T-helper 22 cell (primary cell): ENCODE data around the gene VAPA.

Experiments
- DNase-seq: peaks from one replicate; pipeline ENCODE4 v3.0.0-alpha.2; 2020; ENCODE audit warnings: low read depth

Gene VAPA

GRCh38 chr18:9975658-9976057 lies 61.8 kb downstream of the VAPA start:
- no peak for DNase-seq

GRCh38 chr18:9982711-9983110 lies 68.9 kb downstream of the VAPA start:
- DNase-seq, result no peak

GRCh38 chr18:9984080-9984479 lies 70.3 kb downstream of the VAPA start:
- DNase-seq, result no peak

GRCh38 chr18:9985641-9986040 lies 71.8 kb downstream of the VAPA start:
- DNase-seq, result no peak

- no peak for DNase-seq
Measured at GRCh38 chr18:9986156-9986930, 72.5 kb downstream of the VAPA start.

GRCh38 chr18:9987345-9987744 lies 73.5 kb downstream of the VAPA start:
- DNase-seq, result no peak

- no peak for DNase-seq
Measured at GRCh38 chr18:9987931-9988330, 74.1 kb downstream of the VAPA start.

- no peak for DNase-seq
Measured at GRCh38 chr18:9988665-9989064, 74.8 kb downstream of the VAPA start.

- DNase-seq, result no peak
Measured at GRCh38 chr18:9989481-9989880, 75.7 kb downstream of the VAPA start.

- no peak for DNase-seq
Measured at GRCh38 chr18:9991011-9992000, 77.5 kb downstream of the VAPA start.

GRCh38 chr18:9992300-9992972 lies 78.6 kb downstream of the VAPA start:
- no peak for DNase-seq

- DNase-seq, result no peak
Measured at GRCh38 chr18:9992973-9993520, 79.2 kb downstream of the VAPA start.

- DNase-seq, result no peak
Measured at GRCh38 chr18:9993521-9994025, 79.8 kb downstream of the VAPA start.

GRCh38 chr18:9994026-9994570 lies 80.3 kb downstream of the VAPA start:
- no peak for DNase-seq

GRCh38 chr18:9994701-9995235 lies 81.0 kb downstream of the VAPA start:
- no peak for DNase-seq

- no peak for DNase-seq
Measured at GRCh38 chr18:9995631-9996030, 81.8 kb downstream of the VAPA start.

GRCh38 chr18:9996094-9996493 lies 82.3 kb downstream of the VAPA start:
- DNase-seq, result no peak

- DNase-seq, result no peak
Measured at GRCh38 chr18:9997711-9998110, 83.9 kb downstream of the VAPA start.

- DNase-seq, result no peak
Measured at GRCh38 chr18:9998330-9998729, 84.5 kb downstream of the VAPA start.

- no peak for DNase-seq
Measured at GRCh38 chr18:10002280-10002679, 88.5 kb downstream of the VAPA start.

- no peak for DNase-seq
Measured at GRCh38 chr18:10003281-10003680, 89.5 kb downstream of the VAPA start.
